Thyroid gland (tissue), 4 donors: ENCODE data around the gene C3AR1. TPM values are rescaled to one million over a fixed set of nuclear protein-coding genes. Genes with fewer than 3 reads are reported as not detected.

Experiments
- DNase-seq, 2 donors: peaks; one replicate each; pipeline ENCODE4 v3.0.0-alpha.2; 2019
- H3K27ac ChIP-seq, 3 donors: fragments of 200-600 bp; sonication (generic); 1 replicate in 2 of 3; 2 replicates in 1 of 3; pipeline ENCODE4 v1.5.1; 2016 to 2019; ENCODE audit warnings: mild to moderate bottlenecking in 1 of 3, moderate library complexity in 1 of 3
- H3K27me3 ChIP-seq: fragments of 200-600 bp; sonication (generic); one replicate; pipeline ENCODE4 v1.5.1; 2019
- H3K36me3 ChIP-seq, 2 donors: fragments of 200-600 bp; sonication (generic); one replicate each; pipeline ENCODE4 v1.5.1; 2016 to 2019
- H3K4me1 ChIP-seq, 2 donors: fragments of 200-600 bp; sonication (generic); one replicate each; pipeline ENCODE4 v1.5.1; 2017 to 2019
- H3K4me3 ChIP-seq, 3 donors: fragments of 200-600 bp; sonication (generic); replicated peaks in 1 of 3; 1 replicate in 2 of 3; 2 replicates in 1 of 3; pipeline ENCODE4 v1.5.1; 2016; ENCODE audit warnings: mild to moderate bottlenecking in 1 of 3
- H3K9me3 ChIP-seq: fragments of 200-600 bp; sonication (generic); one replicate; pipeline ENCODE4 v1.5.1; 2017
- POLR2A ChIP-seq, 2 donors: fragments of 450-650 bp; IDR thresholded peaks; one replicate each; pipeline ENCODE4 v1.6.1; 2017; ENCODE audit warnings: antibody characterized with exemption in 2 of 2, mild to moderate bottlenecking in 2 of 2, moderate library complexity in 1 of 2
- WGBS, 2 donors: methylation state at CpG; one replicate each; pipeline ENCODE4 v1.1.5; 2017; 5-methylcytosine and 5-hydroxymethylcytosine counted together
- intact Hi-C: fragments of 100-400 bp; cut with DNase I; formaldehyde crosslinking; loops from one replicate; pipeline ENCODE4 v1.15.1; 2023
- total RNA-seq, 4 donors: library from RNA; depleted of rRNA; stranded (reverse); fragments of >200 nt; gene quantifications; one replicate each; pipeline ENCODE4 v1.2.3, GENCODE V29; 2016
- TF ChIP-seq, protein P1 (sequence below), 6 experiments: fragments of 200-600 bp in 3 of 6; fragments of 450-650 bp in 3 of 6; sonication (generic) in 3 of 6; IDR thresholded peaks; one replicate each; pipeline ENCODE4 v1.5.1; 2016 to 2019; ENCODE audit warnings: antibody characterized with exemption in 6 of 6, mild to moderate bottlenecking in 2 of 6, inconsistent platforms in 1 of 6, moderate library complexity in 1 of 6

The C3AR1 gene
- total RNA-seq, 4 donors from 2014 or later: 2.1 to 4.4 (median 2.9) TPM

DNA sequence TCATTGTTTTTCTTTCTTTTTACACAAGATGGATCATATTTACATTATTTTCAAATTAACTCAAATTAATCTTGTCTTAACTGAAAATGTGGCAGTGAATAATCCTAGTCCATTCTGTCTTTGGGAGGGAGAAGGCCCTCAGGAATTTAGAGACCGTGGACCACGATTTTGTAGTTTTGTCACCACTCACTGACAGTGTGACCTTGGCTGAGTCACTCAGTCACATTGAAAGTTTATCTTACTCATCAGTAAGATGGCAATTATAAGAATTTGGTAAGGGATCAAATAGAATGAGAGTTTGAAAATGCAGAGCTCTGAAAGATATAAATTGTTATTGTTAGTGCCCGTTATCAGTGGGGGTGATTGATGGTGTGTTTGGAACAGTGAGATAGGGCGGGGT lies 17.3 kb downstream of the C3AR1 start:
- WGBS, 2 donors: 91 to 93% methylated on average over 4 of the region's 4 CpGs
- Histone ChIP-seq H3K9me3 (no peaks in the 10 kb centered on the region), H3K27me3 (no peaks in the 10 kb centered on the region), H3K4me1 (no peaks in the 10 kb centered on the region), H3K36me3 (peaks cover 79 to 81% of the 10 kb centered on the region in 2 donors), H3K27ac (no peak overlapping the region), H3K4me3 (no peak overlapping the region)
- TF ChIP-seq POLR2A (IDR thresholded peaks at IDR 0.05): no peak
- TF ChIP-seq, protein P1, sequence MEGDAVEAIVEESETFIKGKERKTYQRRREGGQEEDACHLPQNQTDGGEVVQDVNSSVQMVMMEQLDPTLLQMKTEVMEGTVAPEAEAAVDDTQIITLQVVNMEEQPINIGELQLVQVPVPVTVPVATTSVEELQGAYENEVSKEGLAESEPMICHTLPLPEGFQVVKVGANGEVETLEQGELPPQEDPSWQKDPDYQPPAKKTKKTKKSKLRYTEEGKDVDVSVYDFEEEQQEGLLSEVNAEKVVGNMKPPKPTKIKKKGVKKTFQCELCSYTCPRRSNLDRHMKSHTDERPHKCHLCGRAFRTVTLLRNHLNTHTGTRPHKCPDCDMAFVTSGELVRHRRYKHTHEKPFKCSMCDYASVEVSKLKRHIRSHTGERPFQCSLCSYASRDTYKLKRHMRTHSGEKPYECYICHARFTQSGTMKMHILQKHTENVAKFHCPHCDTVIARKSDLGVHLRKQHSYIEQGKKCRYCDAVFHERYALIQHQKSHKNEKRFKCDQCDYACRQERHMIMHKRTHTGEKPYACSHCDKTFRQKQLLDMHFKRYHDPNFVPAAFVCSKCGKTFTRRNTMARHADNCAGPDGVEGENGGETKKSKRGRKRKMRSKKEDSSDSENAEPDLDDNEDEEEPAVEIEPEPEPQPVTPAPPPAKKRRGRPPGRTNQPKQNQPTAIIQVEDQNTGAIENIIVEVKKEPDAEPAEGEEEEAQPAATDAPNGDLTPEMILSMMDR (IDR thresholded peaks at IDR 0.05): no peak
- intact Hi-C loops: no loop called here
- no peak for DNase-seq

DNA sequence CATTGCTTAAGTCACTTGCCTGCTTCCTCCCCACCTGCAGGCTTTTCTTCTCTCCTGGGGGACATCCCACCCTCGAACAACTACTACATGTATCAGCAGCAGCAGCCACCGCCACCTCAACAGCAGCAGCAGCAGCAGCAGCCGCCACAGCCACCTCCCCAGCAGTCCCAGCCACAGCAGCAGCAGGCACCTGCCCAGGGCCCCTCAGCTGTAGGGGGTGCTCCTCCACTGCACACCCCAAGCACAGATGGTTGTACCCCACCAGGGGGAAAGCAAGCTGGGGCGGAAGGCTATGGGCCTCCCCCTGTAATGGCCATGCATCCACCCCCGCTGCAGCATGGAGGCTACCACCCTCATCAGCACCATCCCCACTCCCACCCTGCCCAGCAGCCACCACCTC lies 18.3 kb downstream of the C3AR1 start:
- 86 to 100% methylated on average over 5 of the region's 5 CpGs for WGBS, 2 donors
- Histone ChIP-seq H3K27ac (no peak overlapping the region), H3K9me3 (no peaks in the 10 kb centered on the region), H3K4me3 (no peak overlapping the region), H3K4me1 (no peaks in the 10 kb centered on the region), H3K36me3 (peaks cover 79 to 82% of the 10 kb centered on the region in 2 donors), H3K27me3 (no peaks in the 10 kb centered on the region)
- intact Hi-C loops: no loop called here
- no peak for DNase-seq
- TF ChIP-seq POLR2A (IDR thresholded peaks at IDR 0.05): no peak
- TF ChIP-seq, protein P1 (IDR thresholded peaks at IDR 0.05): no peak

DNA sequence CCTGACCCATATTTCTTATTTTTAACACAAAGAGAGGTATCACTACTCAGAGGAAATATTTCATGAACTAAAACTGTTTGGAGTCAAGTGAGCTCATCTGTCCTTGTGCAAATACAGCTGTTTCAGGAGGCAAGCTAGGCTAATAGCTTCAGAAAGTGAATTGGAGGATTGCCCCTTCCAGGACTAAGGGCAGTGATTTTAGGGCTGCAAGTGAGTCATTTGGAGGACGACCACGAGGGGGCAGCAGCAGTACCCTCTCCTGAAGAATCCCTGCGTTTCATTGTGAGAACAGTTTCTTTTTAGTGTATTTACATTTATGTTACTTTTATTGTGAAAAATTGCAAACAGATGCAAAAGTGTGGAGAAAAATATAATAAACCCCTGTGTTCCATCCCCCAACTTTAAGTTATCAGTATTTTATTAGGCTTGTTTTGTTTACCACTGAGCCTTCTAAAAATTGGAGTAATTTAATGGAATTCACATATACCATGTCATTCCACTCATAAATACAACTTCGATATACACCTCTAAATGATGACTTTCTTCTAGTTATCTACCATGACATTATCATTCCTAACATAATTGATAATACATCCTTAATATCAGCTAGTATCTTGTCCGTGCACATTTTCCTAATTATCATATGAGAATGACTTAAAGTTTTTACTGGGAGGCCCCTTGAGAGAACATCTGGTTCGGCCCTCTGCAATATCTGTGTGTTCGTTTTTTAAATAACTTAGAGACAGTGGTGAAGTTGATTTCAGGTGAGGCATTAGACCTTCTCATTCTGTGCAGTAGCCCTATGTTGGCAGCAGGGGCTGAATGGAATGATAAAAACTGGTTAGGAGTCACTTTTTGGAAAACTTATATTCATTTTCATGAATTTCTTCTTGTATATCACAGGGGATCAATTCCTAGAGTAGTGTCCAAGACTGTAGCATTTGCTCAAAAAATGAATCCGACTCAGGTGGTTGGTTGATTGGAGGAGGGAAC lies 19.9 kb downstream of the C3AR1 start:
- peak; percentile 75 to 76 for DNase-seq
- intact Hi-C loops: no loop called here
- H3K4me1 ChIP-seq: no peaks in the 10 kb centered on the region
- peaks cover 80 to 85% of the 10 kb centered on the region in 2 donors for H3K36me3 ChIP-seq
- TF ChIP-seq POLR2A (IDR thresholded peaks at IDR 0.05): no peak
- TF ChIP-seq, protein P1 (IDR thresholded peaks at IDR 0.05): peak; percentile 54 to 88 (median 57)
- no peaks in the 10 kb centered on the region for H3K9me3 ChIP-seq
- H3K27me3 ChIP-seq: no peaks in the 10 kb centered on the region
- H3K4me3 ChIP-seq: no peak overlapping the region
- H3K27ac ChIP-seq: no peak overlapping the region
- 48 to 50% methylated on average over 8 of the region's 8 CpGs for WGBS, 2 donors

DNA sequence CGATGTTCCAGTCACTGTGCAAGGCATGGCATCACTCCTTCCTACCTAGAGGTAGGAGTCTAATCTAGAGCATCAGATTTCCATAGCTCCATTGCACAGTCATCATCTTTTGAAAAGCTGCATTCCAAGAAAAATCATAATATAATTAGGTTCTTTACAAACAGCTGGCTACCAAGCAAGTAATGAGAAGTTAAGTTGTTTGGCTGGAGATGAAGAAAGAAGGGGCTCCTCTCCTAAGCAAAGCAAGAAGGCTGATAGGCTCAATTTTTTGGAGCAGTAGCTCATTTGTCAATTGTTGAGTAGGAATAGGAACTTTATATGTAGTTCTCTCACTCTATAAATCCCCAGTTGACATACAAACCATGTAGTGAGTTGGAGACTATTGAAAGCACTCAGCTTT lies 25.4 kb downstream of the C3AR1 start:
- Histone ChIP-seq H3K27me3 (no peaks in the 10 kb centered on the region), H3K4me1 (peaks cover 32 to 35% of the 10 kb centered on the region in 2 donors), H3K27ac (no peak overlapping the region), H3K4me3 (no peak overlapping the region), H3K9me3 (no peaks in the 10 kb centered on the region), H3K36me3 (peaks cover 49 to 52% of the 10 kb centered on the region in 2 donors)
- 83 to 100% methylated on average over 1 of the region's 1 CpG for WGBS, 2 donors
- no peak for TF ChIP-seq POLR2A (IDR thresholded peaks at IDR 0.05)
- TF ChIP-seq, protein P1 (IDR thresholded peaks at IDR 0.05): no peak
- intact Hi-C loops: no loop called here
- no peak for DNase-seq

DNA sequence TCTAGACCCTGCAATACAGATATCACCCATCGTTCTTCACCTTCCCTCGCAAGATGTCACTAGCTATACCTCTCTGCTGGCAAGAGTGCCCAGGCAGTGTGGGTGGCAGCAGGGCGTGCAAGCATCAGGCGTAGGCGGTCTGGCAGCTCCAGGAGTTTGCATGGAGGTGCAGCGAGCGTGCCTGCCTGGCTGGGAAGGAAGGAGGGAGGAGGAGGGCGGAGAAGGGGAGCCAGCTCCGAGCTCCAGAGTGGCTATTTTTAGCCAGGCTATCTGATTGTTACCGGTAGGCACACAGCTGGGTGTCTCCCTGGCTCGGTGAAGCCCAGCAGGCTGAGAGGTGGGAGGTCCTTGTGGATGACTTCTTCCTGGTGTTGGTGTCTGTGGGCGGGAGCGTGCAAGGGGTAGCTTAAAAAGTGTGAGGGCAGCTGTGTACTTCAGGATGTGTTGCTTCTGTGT lies 27.5 kb downstream of the C3AR1 start:
- Histone ChIP-seq H3K4me3 (no peak overlapping the region), H3K9me3 (no peaks in the 10 kb centered on the region), H3K27me3 (no peaks in the 10 kb centered on the region), H3K27ac (peak overlapping the region in 2 of 3 donors; percentile 47 to 53), H3K4me1 (peaks cover 53 to 57% of the 10 kb centered on the region in 2 donors), H3K36me3 (peaks cover 32 to 34% of the 10 kb centered on the region in 2 donors)
- peak; percentile 92 to 93 for DNase-seq
- intact Hi-C loops: no loop called here
- 3 to 6% methylated on average over 10 to 13 of the region's 13 CpGs for WGBS, 2 donors
- TF ChIP-seq POLR2A (IDR thresholded peaks at IDR 0.05): peak in 1 of 2 donors; percentile 54
- TF ChIP-seq, protein P1 (IDR thresholded peaks at IDR 0.05): no peak
